ENCODE results near the gene THAP7. TPM values are rescaled to one million over a fixed set of nuclear protein-coding genes. Genes with fewer than 3 reads are reported as not detected.
"Not testable (repeated sequence)": the region's sequence is repeated elsewhere in the genome, so short reads cannot be mapped to it uniquely, and the experiment has no call there.

Gene THAP7
- total and polyA plus RNA-seq, 2 donors (not counting 3 experiments of a cell fraction or from before 2014, with no cell fraction given), result 13.5 to 24.4 TPM

DNA sequence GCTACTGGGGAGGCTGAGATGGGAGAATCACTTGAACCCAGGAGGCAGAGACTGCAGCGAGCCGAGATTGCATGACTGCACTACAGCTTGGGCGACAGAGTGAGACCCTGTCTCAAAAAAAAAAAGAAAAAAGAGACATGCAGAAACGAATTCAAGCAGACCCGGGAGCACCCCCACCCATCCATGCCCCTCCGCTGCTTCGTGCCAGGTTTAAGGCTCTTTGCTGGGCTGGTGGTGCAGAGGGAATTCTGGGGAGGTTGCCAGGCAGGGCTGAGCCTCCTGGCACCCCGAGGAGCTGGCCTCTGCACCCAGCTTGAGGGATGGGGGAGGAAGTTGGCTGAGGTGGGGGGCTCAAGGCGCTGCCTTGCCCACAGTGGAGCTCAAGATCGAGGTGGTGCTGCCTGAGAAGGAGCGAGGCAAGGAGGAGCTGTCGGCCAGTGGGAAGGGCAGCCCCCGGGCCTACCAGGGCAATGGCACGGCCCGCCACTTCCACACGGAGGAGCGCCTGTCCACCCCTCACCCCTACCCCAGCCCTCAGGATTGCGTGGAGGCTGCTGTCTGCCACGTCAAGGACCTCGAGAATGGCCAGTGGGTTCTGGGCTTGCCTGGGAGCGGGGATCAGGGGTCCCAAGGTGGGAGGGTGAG is 28.9 kb downstream of the THAP7 start:
- Histone ChIP-seq H3K27me3 (ENCODE audit: control insufficient read depth in 2 of 2, insufficient read depth in 2 of 2, low read length in 2 of 2) (no peaks in the 10 kb centered on the region), H4K20me1 (replicated peaks; ENCODE audit: control insufficient read depth, extremely low read depth, insufficient read depth, low read length) (no peaks in the 10 kb centered on the region), H3K9ac (replicated peaks; ENCODE audit: extremely low read depth, insufficient read depth, low read length) (no peak overlapping the region), H3K9me1 (replicated peaks; ENCODE audit: control insufficient read depth, extremely low read depth, insufficient read depth, low read length) (no peaks in the 10 kb centered on the region), H3K4me3 (replicated peaks in 1 of 3; ENCODE audit: insufficient read depth in 1 of 3, low read depth in 1 of 3, low read length in 3 of 3) (no peak overlapping the region), H3K4me1 (ENCODE audit: control insufficient read depth, extremely low read depth, insufficient read depth, low read length) (peaks cover 2% of the 10 kb centered on the region), H2AFZ (ENCODE audit: low read depth, low read length) (no peak overlapping the region), H3K27ac (ENCODE audit: insufficient read depth, low read depth, low read length) (no peak overlapping the region), H3K4me2 (ENCODE audit: insufficient read depth, low read length) (no peak overlapping the region), H3K36me3 (ENCODE audit: control insufficient read depth in 2 of 2, extremely low read depth in 1 of 2, insufficient read depth in 2 of 2, low read length in 2 of 2) (no peaks in the 10 kb centered on the region), H3K79me2 (ENCODE audit: control insufficient read depth, insufficient read depth, low read length) (no peaks in the 10 kb centered on the region), H3K9me3 (replicated peaks; ENCODE audit: control insufficient read depth, insufficient read depth, low read length) (no peaks in the 10 kb centered on the region)
- BruUV-seq (replicated peaks), result no TSS peak
- intact Hi-C loops (cut with micrococcal nuclease) (no loop called here), dilution Hi-C loops (cut with MboI; ENCODE audit: extremely low pct_ligation_motif_present, low sequenced_read_pairs) (no loop called here)
- POLR2A ChIA-PET, result interaction anchor here (1.2 kb wide), 1 partner anchor 9 kb away, joined by 3 read pairs; the partner anchor contains the start of gene LZTR1
- no peak for TF ChIP-seq CTCF (IDR thresholded peaks at IDR 0.05; ENCODE audit: extremely low read depth in 1 of 2, insufficient read depth in 1 of 2, low read depth in 1 of 2, low read length in 2 of 2)
- TF ChIP-seq GATA2 (IDR thresholded peaks at IDR 0.05; ENCODE audit: insufficient read depth, insufficient read length, low read depth, low read length), result no peak
- TF ChIP-seq POLR2A (IDR thresholded peaks at IDR 0.05; ENCODE audit: low read depth, low read length), result no peak
- TF ChIP-seq JUN (IDR thresholded peaks at IDR 0.05; ENCODE audit: borderline replicate concordance, insufficient read depth, insufficient read length, low read depth), result no peak
- no peak for TF ChIP-seq MYC (IDR thresholded peaks at IDR 0.05; ENCODE audit: low read depth, low read length)
- no peak for TF ChIP-seq MAX (IDR thresholded peaks at IDR 0.05; ENCODE audit: insufficient read depth, insufficient read length)
- no peak for TF ChIP-seq POLR2AphosphoS5 (IDR thresholded peaks at IDR 0.05; ENCODE audit: insufficient read depth, low read depth, low read length)
- no peak for TF ChIP-seq FOS (IDR thresholded peaks at IDR 0.05; ENCODE audit: borderline replicate concordance, insufficient read depth, low read length)
- no peak for TF ChIP-seq EZH2 (IDR thresholded peaks at IDR 0.05; ENCODE audit: borderline replicate concordance, low read depth, low read length, severe bottlenecking)
- CTCF ChIA-PET, result interaction anchor here (1.3 to 2.8 kb wide), 4 partner anchors 9 to 88 kb away, joined by 4 to 13 read pairs (median 6); partner anchors contain the start of gene LZTR1
- no peak for DNase-seq (ENCODE audit: low read depth, low spot score)
- no peak for FAIRE-seq

DNA sequence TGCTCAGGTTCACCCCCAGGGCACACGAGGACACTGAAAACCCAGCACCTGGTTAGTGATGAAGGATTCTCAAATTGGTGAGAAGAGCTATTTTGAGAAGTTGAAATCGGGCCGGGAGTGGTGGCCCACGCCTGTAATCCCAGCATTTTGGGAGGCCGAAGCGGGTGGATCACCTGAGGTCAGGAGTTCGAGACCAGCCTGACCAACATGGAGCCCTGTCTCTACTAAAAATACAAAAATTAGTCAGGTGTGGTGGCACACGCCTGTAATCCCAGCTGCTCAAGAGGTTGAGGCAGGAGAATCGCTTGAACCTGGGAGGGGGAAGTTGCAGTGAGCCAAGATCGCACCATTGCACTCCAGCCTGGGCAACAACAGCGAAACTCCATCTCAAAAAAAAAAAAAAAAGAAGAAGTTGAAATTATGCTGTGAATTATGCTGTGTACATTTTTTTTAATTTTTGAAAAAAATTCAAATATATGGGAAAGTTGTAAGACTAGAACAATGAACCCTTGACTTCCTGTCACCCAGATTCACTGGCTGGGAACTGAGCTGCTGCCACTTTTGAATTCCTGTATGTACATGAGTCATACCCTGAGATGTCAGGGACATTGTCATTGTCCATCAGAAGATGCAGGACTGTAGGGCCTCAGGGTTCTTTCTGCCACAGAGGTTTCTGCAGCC is 29.8 kb downstream of the THAP7 start:
- H3K9ac ChIP-seq (replicated peaks; ENCODE audit: extremely low read depth, insufficient read depth, low read length); BruUV-seq (replicated peaks); H3K79me2 ChIP-seq (ENCODE audit: control insufficient read depth, insufficient read depth, low read length); H3K4me1 ChIP-seq (ENCODE audit: control insufficient read depth, extremely low read depth, insufficient read depth, low read length); intact Hi-C loops (cut with micrococcal nuclease); DNase-seq (ENCODE audit: low read depth, low spot score); dilution Hi-C loops (cut with MboI; ENCODE audit: extremely low pct_ligation_motif_present, low sequenced_read_pairs); H3K9me3 ChIP-seq (replicated peaks; ENCODE audit: control insufficient read depth, insufficient read depth, low read length); FAIRE-seq; H4K20me1 ChIP-seq (replicated peaks; ENCODE audit: control insufficient read depth, extremely low read depth, insufficient read depth, low read length); H3K4me2 ChIP-seq (ENCODE audit: insufficient read depth, low read length); H3K27me3 ChIP-seq (ENCODE audit: control insufficient read depth in 2 of 2, insufficient read depth in 2 of 2, low read length in 2 of 2); H3K36me3 ChIP-seq (ENCODE audit: control insufficient read depth in 2 of 2, extremely low read depth in 1 of 2, insufficient read depth in 2 of 2, low read length in 2 of 2); H3K9me1 ChIP-seq (replicated peaks; ENCODE audit: control insufficient read depth, extremely low read depth, insufficient read depth, low read length); H3K4me3 ChIP-seq (replicated peaks in 1 of 3; ENCODE audit: insufficient read depth in 1 of 3, low read depth in 1 of 3, low read length in 3 of 3); H3K27ac ChIP-seq (ENCODE audit: insufficient read depth, low read depth, low read length); H2AFZ ChIP-seq (ENCODE audit: low read depth, low read length): not testable (repeated sequence)
- CTCF ChIA-PET, result interaction anchor here (1.3 to 2.8 kb wide), 5 partner anchors 9 to 87 kb away, joined by 4 to 13 read pairs (median 6); partner anchors contain the start of gene LZTR1
- POLR2A ChIA-PET, result interaction anchor here (1.2 kb wide), 1 partner anchor 10 kb away, joined by 3 read pairs; the partner anchor contains the start of gene LZTR1

Measured in endothelial cell of umbilical vein (primary cell).